PFSK-1 (cell line): ENCODE data around the gene RTN1.

Source experiments
- POLR2AphosphoS5 ChIP-seq: IDR thresholded peaks from 2 replicates; pipeline ENCODE4 v1.6.1; 2012; ENCODE audit warnings: low read depth, mild to moderate bottlenecking, control low read depth, low read length, moderate library complexity
- SIN3A ChIP-seq: IDR thresholded peaks from 2 replicates; pipeline ENCODE4 v1.6.1; 2012; ENCODE audit warnings: mild to moderate bottlenecking, low read length, moderate library complexity, borderline replicate concordance; ENCODE audit not compliant: insufficient read depth
- TF ChIP-seq, protein P1 (sequence below), 2 experiments: IDR thresholded peaks; 2 replicates each; pipeline versions ENCODE4 v1.6.1 to v1.8.0; 2011 to 2012; ENCODE audit warnings: low read depth in 2 of 2, low read length in 2 of 2, control low read depth in 1 of 2, inconsistent platforms in 1 of 2, mild to moderate bottlenecking in 1 of 2, moderate library complexity in 1 of 2; ENCODE audit not compliant: insufficient read depth in 1 of 2

DNA sequence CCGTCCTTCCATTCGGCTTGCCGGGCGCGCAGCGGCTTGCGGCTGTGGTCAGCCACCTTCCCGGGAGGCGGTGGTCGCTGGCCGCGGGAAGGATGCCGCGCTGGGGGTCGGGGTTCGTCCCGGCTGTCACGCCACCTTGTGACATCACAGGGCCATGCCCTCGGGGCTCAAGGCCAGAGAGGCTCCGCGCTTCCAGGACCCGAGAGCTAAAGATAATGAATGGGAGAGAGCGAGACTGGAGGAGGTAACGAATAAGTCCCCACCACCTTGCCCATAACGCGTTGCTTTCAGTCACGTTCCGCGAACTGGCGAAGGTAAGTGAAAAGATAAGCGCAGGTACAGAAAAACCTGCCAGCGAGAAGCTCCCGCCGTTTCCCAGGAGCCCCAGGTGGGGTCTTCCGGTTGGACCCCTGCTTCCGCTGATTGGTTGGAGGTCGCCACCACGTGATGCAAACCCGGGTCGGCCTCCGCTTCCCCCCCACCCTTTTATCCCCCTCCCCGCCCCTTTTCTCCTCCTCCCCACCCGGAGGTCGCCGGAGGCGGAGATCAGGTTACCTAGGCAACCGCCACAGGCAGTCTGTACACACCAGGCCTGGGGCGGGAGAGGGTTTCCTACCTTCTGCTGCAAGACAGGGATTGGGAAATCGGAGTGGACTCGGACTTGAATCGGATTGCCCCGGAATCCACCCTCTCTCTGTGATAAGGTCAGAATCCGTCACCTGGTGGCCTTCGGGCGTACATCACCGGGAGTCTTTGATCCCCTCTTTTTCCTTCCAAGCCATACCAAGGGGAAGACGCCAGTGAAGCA is 49.2 kb upstream of the RTN1 start, which contains the start of gene LRRC9:
- TF ChIP-seq POLR2AphosphoS5 (no peak), SIN3A (no peak)
- TF ChIP-seq, protein P1, sequence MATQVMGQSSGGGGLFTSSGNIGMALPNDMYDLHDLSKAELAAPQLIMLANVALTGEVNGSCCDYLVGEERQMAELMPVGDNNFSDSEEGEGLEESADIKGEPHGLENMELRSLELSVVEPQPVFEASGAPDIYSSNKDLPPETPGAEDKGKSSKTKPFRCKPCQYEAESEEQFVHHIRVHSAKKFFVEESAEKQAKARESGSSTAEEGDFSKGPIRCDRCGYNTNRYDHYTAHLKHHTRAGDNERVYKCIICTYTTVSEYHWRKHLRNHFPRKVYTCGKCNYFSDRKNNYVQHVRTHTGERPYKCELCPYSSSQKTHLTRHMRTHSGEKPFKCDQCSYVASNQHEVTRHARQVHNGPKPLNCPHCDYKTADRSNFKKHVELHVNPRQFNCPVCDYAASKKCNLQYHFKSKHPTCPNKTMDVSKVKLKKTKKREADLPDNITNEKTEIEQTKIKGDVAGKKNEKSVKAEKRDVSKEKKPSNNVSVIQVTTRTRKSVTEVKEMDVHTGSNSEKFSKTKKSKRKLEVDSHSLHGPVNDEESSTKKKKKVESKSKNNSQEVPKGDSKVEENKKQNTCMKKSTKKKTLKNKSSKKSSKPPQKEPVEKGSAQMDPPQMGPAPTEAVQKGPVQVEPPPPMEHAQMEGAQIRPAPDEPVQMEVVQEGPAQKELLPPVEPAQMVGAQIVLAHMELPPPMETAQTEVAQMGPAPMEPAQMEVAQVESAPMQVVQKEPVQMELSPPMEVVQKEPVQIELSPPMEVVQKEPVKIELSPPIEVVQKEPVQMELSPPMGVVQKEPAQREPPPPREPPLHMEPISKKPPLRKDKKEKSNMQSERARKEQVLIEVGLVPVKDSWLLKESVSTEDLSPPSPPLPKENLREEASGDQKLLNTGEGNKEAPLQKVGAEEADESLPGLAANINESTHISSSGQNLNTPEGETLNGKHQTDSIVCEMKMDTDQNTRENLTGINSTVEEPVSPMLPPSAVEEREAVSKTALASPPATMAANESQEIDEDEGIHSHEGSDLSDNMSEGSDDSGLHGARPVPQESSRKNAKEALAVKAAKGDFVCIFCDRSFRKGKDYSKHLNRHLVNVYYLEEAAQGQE (IDR thresholded peaks at IDR 0.05; ENCODE audit: insufficient read depth in 1 of 2, low read depth in 2 of 2, low read length in 2 of 2) = no peak
